Esophagus muscularis mucosa (tissue), 3 donors: Measurements from ENCODE around the gene EFR3B.

Experiments used
- CTCF ChIP-seq, 3 experiments: fragments of 200-600 bp in 2 of 3; fragments of 450-650 bp in 1 of 3; sonication (generic) in 2 of 3; IDR thresholded peaks; one replicate each; pipeline ENCODE4 v1.5.1; 2017 to 2019; ENCODE audit warnings: antibody characterized with exemption in 3 of 3, mild to moderate bottlenecking in 2 of 3, moderate library complexity in 1 of 3
- POLR2AphosphoS5 ChIP-seq, 2 donors: sonication (generic); formaldehyde crosslinking; IDR thresholded peaks; one replicate each; pipeline ENCODE4 v1.6.1; 2017; ENCODE audit warnings: antibody characterized with exemption in 2 of 2

GRCh38 chr2:25155401-25155800 is 113.5 kb downstream of the EFR3B start:
- TF ChIP-seq POLR2AphosphoS5 (IDR thresholded peaks at IDR 0.05): no peak
- TF ChIP-seq CTCF (IDR thresholded peaks at IDR 0.05): no peak
